NT2/D1 (cell line): ENCODE measurements around the gene TSSK3.

Experiments used
- SUZ12 ChIP-seq: IDR thresholded peaks from 2 replicates; pipeline ENCODE4 v1.6.1; 2011; ENCODE audit not compliant: insufficient read length, insufficient read depth; ENCODE audit errors: extremely low read depth
- YY1 ChIP-seq: IDR thresholded peaks from 2 replicates; pipeline ENCODE4 v1.6.1; 2011; ENCODE audit not compliant: insufficient read length, insufficient read depth
- ZNF274 ChIP-seq: IDR thresholded peaks from 2 replicates; pipeline ENCODE4 v1.6.1; 2011; ENCODE audit warnings: mild to moderate bottlenecking, low read depth, low read length

DNA sequence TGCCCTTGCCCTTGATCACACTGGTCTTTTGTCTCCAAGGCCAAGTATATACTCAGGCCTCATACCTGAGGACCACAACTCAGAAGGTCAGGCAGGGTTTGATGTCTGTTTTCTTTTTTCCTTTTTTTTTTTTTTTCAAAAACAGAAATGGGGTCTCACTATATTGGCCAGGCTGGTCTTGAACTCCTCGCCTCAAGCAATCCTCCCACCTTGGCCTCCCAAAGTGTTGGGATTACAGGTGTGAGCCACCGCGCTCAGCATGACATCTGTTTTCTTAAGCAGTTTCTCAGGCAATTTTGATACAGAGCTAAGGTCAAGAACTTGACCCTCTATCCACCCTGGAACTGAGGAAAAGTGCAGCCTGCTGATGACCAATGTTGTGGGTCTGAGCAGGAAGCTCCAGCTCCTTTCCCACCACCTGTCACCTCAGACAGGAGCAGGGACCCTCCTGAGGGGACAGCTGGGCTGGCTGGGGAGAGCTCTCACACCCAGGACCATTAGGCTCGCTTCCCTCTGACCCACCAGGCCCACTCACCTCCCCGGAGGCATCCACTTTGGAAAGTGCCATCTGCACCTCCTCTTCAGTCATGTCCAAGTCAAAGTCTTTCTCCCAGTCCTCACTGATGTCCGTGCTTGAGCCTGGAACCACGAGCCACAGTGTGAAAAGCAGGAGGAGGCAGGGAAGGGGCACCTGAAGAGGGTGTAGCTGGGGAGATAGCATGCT, 5.7 kb downstream of the TSSK3 start:
- no peak for TF ChIP-seq ZNF274
- no peak for TF ChIP-seq SUZ12
- no peak for TF ChIP-seq YY1
